Esophagus squamous epithelium (tissue), 4 donors: Measurements from ENCODE around the gene CCDC182.

ENCODE experiments used
- CTCF ChIP-seq, 6 experiments: fragments of 450-650 bp in 4 of 6; fragments of 200-600 bp in 2 of 6; sonication (generic) in 2 of 6; IDR thresholded peaks; one replicate each; pipeline ENCODE4 v1.5.1; 2016 to 2019; ENCODE audit warnings: antibody characterized with exemption in 6 of 6, mild to moderate bottlenecking in 4 of 6, moderate library complexity in 4 of 6
- POLR2A ChIP-seq, 4 donors: fragments of 450-650 bp; IDR thresholded peaks; one replicate each; pipeline ENCODE4 v1.6.1; 2017; ENCODE audit warnings: antibody characterized with exemption in 4 of 4, mild to moderate bottlenecking in 4 of 4, moderate library complexity in 3 of 4

DNA sequence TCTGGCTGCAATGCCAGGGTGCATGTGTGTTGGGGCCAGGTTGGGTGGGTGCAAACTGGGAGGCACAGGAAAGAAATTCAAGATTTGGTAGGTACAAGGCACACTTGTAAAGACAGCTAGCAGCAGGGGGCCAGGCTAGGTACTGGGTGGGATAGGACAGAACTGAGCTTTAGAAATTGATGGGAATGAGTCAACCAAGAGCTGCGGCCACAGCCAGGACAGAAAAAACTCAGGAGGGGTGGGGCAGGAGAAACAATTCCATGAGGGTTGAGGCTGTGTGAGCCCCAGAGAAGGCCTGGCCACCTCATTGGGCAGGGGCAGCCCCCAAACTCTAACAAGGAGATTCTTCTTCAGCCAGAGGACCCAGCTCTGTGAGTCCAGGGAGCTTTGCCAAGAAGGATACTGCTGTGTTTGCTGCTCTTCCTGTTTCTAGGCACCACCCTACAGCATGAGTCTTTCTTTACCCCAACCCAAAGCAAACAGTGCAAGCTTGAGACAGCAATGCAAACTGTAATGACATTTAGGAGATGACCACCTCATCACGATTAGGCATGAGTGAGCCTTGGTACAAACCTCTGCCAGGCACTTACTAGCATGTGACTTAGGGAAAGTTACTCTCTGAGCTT is 21.3 kb upstream of the CCDC182 start:
- TF ChIP-seq POLR2A (IDR thresholded peaks at IDR 0.05) (no peak), CTCF (IDR thresholded peaks at IDR 0.05) (no peak)
